Activated gamma-delta T cell treated with Interleukin-2 at 50 U/mL for 16 hours (primary cell): ENCODE data around the gene NCKAP1.
"Not testable (repeated sequence)": the region's sequence is repeated elsewhere in the genome, so short reads cannot be mapped to it uniquely, and the experiment has no call there.

Experiments used
- DNase-seq: peaks from one replicate; pipeline ENCODE4 v3.0.0-alpha.2; 2020

NCKAP1 gene

DNA sequence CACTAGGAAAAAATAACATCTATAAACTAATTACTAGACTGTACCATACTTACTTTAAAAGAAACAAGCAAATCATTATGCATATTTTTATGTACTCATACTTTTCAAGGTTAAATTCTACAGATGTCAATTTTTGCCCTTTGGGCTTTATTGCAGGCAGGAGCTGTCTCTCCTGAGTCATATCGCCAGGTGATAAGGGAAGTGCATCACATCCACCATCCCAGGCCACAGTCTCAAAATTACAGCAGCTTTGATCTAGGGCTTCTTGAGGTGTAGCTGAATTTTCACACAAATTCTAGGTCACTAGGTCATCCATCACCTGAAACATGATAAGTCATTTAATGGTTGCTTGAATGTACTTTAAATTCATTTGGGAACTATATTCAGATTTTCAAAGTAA lies 133.4 kb downstream of the NCKAP1 start:
- DNase-seq = no peak

DNA sequence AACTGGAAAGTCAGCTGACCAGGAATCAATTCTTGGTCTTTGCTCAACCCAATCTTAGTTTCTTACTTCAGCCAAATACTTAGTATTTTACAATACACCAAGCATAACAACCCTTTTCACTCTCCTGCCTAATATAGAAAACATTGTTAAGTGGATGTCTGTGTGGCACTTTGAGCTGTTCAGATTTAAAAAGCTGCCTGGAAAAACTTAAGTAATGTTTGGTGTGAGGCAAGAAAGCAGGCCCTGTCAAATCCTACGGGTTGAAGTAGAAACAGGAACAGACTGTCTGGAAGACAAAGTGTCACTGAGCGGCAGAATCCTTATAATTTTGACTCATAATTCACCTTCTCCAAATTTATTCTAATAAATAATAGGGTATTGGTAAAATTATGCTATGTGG lies 134.7 kb downstream of the NCKAP1 start:
- no peak for DNase-seq

DNA sequence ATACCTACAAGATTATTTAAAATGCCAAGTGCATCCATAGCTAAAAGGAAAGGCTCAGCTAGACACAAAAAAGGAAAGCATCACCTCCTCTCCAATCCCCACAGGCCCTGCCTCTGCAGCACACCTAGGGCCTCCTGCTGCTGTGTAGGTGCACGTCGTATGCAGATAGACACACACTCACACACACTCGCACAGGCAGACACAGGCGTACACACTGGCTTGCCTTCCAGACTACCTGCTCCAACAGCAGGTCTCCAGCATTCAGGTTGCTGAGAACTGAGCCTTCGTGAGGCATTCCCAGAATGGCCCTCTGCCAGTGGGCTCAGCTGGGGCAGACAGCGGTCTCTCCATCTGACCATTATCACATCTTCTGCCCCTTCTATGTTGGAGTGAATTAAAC lies 136.5 kb downstream of the NCKAP1 start:
- DNase-seq = no peak

DNA sequence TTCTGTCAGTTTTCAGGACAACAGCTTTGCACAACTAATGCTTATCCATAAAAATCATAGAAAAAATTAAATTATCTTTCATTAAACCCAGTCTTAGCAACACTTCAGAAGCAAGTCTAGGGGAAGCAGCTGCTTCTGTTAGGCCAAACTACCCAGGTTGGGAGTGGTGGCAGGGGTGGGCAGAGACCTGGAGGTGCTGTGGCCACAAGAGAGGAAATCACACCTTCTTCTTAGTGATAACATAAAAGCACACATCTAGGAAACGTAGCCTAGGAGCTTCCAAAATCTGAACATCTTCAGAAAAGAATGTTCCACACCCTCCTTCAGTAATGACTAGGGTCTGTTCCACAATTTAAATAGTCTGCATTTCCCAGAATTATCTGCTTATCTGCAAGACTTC lies 139.5 kb downstream of the NCKAP1 start:
- no peak for DNase-seq

DNA sequence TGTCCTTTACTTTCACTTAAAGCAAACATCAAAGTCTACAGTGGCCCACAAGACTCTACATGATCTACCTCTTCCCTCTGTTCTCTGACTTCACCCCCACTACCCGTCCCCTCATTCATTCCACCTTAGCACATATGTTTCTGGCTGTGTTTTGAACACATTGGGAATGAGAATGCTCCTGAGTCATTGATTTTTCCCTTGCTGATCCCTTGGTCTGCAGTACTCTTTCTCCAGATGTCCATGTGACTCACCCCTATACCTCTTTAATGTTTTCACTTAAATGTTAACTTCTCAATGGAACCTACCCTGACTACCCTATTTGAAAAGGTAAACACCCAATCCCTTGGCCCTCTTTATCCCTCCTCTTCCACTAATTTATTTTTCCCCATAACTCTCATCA lies 141.1 kb downstream of the NCKAP1 start:
- no peak for DNase-seq

DNA sequence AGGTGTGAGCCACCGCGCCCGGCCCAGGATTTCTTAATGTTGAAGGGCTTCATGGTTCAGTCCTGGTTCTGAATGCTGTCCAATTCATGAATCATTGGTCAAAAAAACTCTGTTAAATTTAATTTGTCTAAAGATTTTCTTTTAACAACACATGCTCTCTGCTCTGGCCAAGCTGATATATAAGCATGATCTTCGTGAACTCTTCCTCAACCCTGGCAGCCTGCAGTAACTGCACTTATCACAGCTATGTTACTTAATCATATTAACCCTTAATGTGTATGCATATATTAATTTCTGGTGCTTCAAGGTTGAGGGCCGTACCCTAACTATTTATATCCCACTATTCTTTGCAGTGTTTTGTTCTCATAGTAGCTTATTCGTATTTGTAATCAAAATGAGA lies 142.5 kb downstream of the NCKAP1 start:
- no peak for DNase-seq

DNA sequence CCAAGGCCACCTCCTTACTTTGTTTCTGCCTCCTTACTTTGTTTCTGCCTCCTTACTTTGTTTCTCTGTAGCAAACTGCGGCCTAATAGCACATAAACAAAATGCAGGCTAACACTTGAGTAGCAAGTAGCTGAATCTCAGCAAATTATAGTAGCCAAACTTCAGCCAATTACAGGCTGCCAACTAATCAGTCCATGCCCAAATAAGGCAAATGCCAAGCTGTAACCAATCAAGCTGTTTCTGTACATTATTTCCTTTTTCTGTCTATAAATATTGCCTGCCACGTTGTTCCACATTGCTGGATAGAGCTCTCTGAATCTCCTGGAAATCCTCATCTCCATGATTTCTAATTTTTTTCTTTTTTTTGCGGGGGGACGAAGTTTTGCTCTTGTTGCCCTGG lies 143.1 kb downstream of the NCKAP1 start:
- no peak for DNase-seq

DNA sequence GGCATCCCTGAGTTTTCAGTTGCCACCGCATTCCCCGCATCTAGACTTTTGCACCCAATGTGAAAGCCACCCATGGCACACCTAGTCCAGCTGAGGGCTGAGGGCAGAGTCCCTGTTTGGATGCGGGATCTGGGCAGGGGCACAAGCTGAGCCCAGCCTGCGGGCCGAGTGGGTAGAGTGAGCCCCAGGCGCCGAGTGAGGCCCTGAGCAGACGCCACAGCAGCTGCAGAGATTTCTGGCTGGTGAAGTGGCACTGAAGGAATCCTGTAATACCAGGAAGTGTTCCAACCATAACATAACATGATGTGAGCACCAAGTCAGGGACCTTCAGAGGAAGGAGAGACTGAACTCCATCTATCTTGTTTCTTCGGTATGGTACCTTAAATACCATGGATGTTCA lies 144.1 kb downstream of the NCKAP1 start:
- DNase-seq = no peak

DNA sequence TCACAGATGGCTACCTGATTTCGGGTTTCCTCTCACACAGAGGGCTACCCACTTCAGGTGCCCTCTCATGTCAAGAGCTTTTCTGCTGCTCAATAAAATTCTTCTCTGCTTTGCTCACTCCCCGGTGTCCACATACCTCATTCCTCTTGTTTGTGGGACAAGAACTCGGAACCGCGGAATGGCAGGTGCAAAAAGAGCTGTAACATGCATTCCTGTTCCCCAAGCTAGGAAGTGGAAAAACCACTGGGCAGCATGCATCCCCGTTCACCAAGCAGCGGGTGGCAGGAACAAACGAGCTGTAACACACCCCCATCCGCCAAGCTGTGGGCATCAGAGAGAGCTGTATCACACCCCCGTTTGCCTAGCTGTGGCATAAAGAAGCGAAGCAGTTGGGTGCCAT lies 144.6 kb downstream of the NCKAP1 start:
- DNase-seq = no peak

DNA sequence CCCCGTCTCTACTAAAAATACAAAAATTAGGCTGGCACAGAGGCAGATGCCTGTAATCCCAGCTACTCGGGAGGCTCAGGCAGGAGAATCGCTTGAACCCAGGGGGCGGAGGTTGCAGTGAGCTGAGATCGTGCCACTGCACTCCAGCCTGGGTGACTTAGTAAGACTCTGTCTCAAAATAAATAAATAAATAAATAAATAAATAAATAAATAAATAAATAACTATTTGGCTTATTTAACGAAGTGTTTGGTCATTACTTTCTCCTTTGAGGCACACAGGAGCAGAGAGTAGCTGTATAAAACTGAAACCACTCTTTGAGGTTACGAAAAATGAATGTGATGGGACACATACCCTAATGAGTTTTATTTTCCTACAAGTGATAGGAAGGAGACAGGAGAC lies 145.2 kb downstream of the NCKAP1 start:
- not testable (repeated sequence) for DNase-seq

DNA sequence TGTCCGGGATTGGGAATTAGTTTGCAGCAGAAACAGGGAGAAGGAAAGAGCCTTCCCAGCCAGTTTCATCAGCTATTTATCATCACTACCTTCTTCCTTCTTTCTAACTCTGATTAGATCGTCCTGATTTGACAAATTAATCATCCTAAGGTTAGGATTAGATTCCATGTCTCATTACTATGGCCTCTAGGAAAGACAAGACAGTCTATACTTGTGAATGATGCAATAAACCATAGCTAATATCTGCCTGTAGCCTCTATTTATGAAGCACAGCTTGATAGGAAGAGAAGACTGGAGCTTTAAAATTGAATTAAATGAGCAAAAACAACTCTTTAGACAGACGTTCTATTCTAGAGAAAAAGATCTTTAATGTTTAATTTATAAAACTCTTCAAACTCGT lies 146.6 kb downstream of the NCKAP1 start:
- no peak for DNase-seq

DNA sequence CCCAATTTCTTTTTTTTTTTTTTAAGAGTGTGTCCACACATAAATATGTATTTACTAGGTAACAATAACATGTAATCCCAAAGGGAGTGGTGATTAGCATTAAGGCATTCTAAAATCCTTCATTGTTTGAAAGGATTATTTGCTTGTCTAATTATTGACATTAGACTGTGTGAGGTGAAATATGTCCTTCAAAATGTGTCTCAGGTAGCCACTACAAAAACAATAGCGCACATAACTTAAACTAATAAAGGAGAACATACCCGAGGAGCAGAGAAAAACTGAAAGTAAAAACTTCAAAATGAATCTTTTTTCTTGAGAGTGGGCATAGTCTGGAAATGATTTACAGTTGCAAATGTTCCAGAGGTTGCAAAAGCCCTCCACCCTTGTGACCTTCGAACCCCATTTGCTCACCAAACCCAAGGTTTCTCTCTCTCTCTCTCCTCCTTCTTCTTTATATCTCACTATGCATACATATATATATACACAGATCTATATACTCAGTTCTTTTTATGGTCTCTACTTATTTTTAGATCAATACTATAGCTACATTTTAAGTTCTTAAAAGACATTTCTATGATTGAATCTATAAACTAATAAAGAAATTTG lies 147.4 kb downstream of the NCKAP1 start:
- no peak for DNase-seq

DNA sequence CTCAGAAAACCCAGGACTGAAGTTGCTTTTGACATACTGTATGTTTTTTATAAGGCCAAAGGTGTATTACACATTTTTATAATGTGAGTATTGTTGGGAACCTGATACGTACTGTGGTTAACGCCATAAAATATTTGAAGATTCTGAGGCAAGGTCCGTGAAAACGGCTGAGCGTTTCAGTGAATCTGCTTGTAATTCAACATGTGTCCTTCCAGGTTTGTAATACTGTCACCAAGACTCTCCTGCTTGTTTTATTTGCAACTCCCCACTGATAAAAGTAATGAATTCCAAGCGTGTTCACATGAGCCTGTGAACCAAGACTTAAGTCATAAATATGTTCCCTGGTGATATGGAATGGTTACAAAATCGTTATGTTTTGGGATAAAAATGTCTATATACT lies 148.0 kb downstream of the NCKAP1 start:
- DNase-seq = no peak

DNA sequence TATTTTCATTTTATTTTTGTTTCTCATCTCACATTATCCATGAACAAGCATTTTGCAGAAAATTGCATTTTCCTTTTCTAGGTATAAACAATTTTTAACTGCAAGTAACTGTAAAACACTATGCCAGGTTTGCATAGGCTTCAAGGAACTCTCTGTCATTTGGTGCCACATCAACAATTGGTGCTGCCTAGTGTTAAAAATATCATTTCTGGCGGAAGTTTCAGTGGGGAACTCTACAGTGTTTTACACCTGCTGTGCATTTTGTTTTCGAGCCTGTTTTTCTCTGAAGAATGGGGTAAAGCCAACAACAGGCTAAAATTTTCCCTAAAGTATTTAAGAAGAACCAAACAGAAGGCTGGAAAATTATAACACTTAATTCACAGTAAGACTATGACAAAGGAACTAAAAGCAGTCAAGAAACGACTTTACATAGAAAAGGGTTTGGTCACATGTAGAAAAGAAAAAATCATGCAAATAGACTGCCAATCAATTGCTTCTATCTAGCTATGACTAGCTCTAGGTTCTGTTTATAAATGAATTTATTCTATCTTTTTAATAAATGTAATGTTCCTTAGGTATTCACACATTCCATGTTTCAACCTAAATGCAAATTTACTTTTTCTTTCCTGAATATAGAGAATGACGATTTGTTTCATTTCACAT lies 150.4 kb downstream of the NCKAP1 start:
- DNase-seq = no peak

DNA sequence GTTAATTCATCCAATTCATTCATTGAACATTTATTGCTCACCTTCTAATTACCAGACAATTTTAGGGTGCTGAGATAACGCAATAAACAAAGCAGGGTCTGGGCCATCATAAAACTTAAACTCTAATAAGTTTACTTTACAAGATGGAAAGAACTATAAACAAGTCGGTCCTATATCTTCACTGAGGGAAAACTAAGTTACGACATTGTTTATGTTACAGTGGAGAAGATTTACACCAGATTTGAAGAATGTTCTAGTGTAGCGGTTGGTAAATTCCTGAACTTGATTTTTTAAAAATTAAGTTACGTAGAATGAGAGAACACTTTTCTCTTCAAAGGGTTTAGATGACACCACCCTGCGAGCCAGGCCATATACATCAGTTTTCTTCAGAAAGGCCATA lies 151.2 kb downstream of the NCKAP1 start:
- DNase-seq = no peak

DNA sequence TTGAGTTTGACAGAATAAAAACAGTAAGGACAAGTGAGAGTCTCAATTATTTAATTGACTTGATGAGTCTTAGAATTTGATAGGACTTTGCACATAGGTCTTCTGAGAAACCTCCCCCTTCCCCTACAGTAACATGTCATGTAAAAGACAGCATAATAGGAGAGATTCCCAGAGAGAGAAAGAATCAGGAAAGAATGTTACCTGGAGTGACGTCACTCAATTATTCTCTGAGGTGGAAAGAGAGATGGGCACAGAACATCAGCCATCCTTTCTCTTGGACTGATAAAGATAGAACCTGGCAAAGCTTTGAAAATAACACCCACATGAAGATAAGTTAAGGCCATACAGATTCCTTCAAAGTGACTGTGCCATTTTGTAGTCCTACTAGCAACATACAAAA lies 152.5 kb downstream of the NCKAP1 start:
- no peak for DNase-seq

DNA sequence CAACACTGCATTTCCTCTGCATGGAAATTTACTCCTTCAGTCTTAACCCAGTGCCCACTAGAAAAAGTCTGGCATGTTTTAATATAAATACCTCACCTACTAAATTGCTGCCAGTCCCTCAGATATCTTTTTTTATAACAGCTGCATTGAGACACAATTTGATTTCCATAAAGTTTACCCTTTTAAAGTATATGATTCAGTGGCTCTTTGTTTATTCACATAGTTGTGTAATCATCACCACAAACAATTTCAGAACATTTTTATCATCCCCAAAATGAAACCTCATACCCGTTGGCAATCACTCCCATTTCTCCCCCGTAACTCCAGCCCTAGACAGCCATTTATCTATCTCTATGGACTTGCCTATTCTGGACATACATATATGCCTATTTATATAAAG lies 154.8 kb downstream of the NCKAP1 start:
- DNase-seq = no peak

DNA sequence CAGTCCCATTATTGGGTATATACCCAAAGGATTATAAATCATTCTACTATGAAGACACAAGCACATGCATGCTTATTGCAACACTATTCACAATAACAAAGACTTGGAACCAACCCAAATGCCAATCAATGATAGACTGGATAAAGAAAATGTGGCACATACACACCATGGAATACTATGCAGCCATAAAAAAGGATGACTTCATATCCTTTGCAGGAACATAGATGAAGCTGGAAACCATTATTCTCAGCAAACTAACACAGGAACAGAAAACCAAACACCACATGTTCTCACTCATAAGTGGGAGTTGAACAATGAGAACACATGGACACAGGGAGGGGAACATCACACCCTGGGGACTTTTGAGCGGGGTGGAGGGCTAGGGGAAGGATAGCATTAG lies 158.2 kb downstream of the NCKAP1 start:
- DNase-seq = not testable (repeated sequence)

DNA sequence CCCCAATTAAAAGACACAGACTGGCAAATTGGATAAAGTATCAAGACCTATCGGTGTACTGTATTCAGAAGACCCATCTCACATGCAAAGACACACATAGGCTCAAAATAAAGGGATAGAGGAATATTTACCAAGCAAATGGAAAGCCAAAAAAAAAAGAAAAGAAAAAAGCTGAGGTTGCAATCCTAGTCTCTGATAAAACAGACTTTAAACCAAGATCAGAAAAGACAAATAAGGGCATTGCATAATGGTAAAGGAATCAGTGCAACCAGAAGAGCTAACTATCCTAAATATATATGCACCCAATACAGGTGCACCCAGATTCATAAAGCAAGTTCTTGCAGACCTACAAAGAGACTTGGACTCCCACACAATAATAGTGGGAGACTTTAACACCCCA lies 161.6 kb downstream of the NCKAP1 start:
- not testable (repeated sequence) for DNase-seq

DNA sequence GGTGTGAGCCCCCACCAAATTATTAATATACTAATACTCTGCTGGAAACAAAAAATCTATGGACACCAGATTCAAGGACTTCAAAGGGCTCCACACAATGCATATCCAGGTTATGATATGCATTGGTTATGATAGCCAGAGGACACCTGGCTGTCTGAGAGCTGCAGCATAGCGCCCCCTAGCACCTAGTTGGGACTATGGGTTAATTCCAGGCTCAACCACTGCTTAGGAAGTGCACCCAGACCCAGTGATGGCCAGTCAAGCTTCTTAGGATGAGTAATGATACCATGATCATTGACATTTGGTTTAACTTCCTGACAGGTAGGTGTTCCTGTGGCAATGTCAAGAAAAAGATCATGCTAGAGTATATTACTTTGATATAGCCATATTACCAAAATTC lies 168.0 kb downstream of the NCKAP1 start:
- no peak for DNase-seq

DNA sequence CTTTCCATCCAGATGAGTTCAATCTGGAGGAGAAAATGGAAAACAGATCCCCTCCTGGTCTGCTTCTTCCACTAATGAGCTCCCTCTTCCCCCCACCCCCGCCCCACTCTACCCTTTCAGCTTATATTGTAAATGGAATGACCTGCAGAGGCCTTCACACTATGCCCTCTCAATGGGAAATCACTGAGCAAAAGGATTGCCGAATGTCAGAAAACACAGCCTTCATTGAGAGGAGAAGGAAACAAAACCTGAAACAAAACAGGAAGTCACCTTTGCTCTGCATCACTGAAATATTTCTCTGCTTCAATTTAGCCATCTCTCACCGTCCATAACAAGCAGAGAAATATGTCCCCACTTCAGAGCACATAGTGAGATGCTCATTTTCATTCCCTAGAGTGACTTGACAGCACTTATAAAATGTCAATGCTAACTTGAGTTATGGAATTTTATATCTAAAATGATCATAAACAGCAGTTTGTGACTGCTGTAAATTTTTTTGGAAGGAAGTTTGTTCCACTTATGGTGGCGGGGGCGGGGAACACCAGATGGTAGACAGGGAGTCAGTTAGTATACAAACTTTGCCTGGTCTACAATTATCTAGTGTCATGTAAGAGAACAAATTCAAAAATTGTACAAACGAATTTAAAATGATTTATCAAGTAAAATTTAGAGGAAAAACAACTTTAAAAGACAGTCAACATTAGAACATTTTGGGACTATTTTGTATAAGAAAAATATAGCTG lies 170.0 kb downstream of the NCKAP1 start:
- DNase-seq = no peak

DNA sequence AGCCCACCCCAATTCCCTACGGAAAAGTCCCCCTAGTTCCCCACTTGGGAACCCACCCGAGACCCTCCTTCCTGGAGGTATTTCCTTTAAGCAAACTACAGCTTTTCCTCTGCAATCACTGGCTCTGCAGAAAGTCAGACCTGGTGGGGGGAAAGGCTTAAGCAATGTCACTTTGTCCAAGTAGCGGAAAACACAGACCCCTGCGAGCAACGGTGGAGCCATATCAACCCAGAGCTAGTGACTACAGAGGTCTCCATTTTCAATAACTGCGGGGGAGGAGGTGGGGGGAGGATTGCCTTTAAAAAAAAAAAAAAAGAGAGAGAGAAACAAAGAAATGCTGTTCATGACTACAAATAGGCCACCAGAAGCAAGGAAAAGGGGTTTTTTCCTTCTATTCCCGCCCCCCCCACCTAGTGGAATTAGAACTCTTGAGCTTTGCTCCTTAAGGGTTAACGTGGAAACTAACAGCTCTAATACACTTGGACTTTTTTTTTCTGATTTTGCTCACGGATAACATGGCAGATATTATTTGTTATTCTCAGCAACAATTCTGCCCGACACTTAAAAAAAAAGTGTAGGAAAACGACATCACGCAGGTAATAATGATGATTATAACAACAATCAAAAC lies 170.7 kb downstream of the NCKAP1 start:
- DNase-seq = no peak

DNA sequence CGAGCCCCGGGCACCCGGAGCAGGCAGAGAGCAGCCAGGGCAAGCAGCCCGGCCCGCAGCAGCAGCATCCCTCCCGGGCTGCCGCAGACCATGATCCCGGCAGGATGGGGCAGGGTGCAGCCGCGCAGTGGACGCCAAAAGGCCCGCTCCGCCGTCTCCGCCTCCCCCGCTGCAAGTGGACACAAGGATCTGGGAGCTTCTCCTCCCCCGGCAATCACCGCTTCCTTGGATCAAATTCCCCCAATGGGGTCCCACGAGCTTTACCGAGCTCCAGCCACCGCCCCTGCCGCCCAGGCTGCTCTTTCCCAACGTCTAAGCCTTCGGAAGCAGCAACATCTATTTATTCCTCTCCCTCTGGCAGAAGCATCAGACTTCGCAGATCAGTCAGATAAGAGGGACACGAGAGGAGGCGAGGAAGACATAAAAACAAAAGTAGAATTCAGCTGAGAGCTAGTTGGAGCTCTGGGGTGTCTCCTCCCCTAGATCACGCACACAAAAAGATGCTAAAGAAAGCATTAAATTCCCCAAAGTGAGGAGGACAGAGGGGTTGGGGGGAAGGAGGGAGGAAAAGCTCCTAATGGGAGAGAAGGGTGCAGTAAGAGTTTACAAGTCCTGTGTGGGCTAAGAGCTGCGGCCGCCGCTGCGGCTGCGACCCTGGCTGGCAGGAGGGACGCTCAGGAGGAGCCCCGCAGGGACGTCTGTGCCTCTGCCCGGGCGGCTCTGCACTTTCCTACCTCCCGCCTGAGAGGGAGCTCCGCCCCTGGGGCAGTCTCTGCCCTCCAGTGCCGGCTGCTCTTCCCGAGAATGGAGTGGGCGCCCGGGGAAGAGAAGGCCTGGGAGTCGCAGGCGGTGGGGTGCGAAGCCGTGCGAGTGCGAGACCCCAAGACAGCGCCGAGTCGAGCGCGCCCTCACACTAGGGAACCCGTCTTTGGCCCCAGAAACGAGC lies 171.5 kb downstream of the NCKAP1 start, which contains the start of gene FRZB:
Gene FRZB, minus strand, starts transcription at position 177 of the 946 bp plus-strand sequence. Its CDS starts 85 bp downstream, at position 92.
- no peak for DNase-seq
